ENCODE data around the gene ERCC3. TPM values are rescaled to one million over a fixed set of nuclear protein-coding genes. Genes with fewer than 3 reads are reported as not detected.

ERCC3 gene
- total and polyA plus RNA-seq, 2 donors (not counting 1 experiment from before 2014, with no cell fraction given) = 37.7 to 38.2 TPM

- H3K36me3 ChIP-seq (ENCODE audit: control insufficient read depth, insufficient read depth, low read length) = peaks cover 31% of the 10 kb centered on the region
- H3K4me3 ChIP-seq (replicated peaks in 1 of 4; ENCODE audit: control extremely low read depth in 1 of 4, insufficient read depth in 1 of 4, low read depth in 3 of 4, low read length in 4 of 4) = no peak overlapping the region
- no peak for DNase-seq (ENCODE audit: low read depth in 2 of 2)
- H3K27ac ChIP-seq (ENCODE audit: insufficient read depth, low read length) = no peak overlapping the region
- H2AFZ ChIP-seq (ENCODE audit: low read length) = no peak overlapping the region
- no peaks in the 10 kb centered on the region for H3K27me3 ChIP-seq (ENCODE audit: control insufficient read depth, insufficient read depth, low read length)
- H3K9ac ChIP-seq (ENCODE audit: insufficient read depth, low read length) = no peak overlapping the region
- H3K4me2 ChIP-seq (ENCODE audit: extremely low read depth, insufficient read depth, low read length) = no peak overlapping the region
- no peaks in the 10 kb centered on the region for H3K9me3 ChIP-seq (ENCODE audit: control insufficient read depth, insufficient read depth, low read depth, low read length)
- TF ChIP-seq EZH2 (IDR thresholded peaks at IDR 0.05; ENCODE audit: low read length, missing control alignments) = no peak
- no peak for TF ChIP-seq CTCF (conservative IDR thresholded peaks at IDR 0.05 in 1 of 2, IDR thresholded peaks at IDR 0.05 in 1 of 2; ENCODE audit: low read depth in 1 of 2, low read length in 2 of 2)
- no peaks in the 10 kb centered on the region for H3K79me2 ChIP-seq (ENCODE audit: control insufficient read depth, insufficient read depth, low read length)
- H3K4me1 ChIP-seq (ENCODE audit: control insufficient read depth, extremely low read depth, insufficient read depth, low read length) = no peaks in the 10 kb centered on the region
- H4K20me1 ChIP-seq (ENCODE audit: control insufficient read depth, extremely low read depth, insufficient read depth, low read length) = no peaks in the 10 kb centered on the region
Observed at GRCh38 chr2:127275789-127276188, 18.2 kb downstream of the ERCC3 start.

GRCh38 chr2:127275356-127275755 is 18.6 kb downstream of the ERCC3 start:
- no peaks in the 10 kb centered on the region for H3K4me1 ChIP-seq (ENCODE audit: control insufficient read depth, extremely low read depth, insufficient read depth, low read length)
- H4K20me1 ChIP-seq (ENCODE audit: control insufficient read depth, extremely low read depth, insufficient read depth, low read length) = no peaks in the 10 kb centered on the region
- H2AFZ ChIP-seq (ENCODE audit: low read length) = no peak overlapping the region
- H3K36me3 ChIP-seq (ENCODE audit: control insufficient read depth, insufficient read depth, low read length) = peaks cover 34% of the 10 kb centered on the region
- H3K4me2 ChIP-seq (ENCODE audit: extremely low read depth, insufficient read depth, low read length) = no peak overlapping the region
- H3K27ac ChIP-seq (ENCODE audit: insufficient read depth, low read length) = no peak overlapping the region
- H3K9me3 ChIP-seq (ENCODE audit: control insufficient read depth, insufficient read depth, low read depth, low read length) = no peaks in the 10 kb centered on the region
- H3K79me2 ChIP-seq (ENCODE audit: control insufficient read depth, insufficient read depth, low read length) = no peaks in the 10 kb centered on the region
- no peak overlapping the region for H3K4me3 ChIP-seq (replicated peaks in 1 of 4; ENCODE audit: control extremely low read depth in 1 of 4, insufficient read depth in 1 of 4, low read depth in 3 of 4, low read length in 4 of 4)
- no peak for DNase-seq (ENCODE audit: low read depth in 2 of 2)
- TF ChIP-seq EZH2 (IDR thresholded peaks at IDR 0.05; ENCODE audit: low read length, missing control alignments) (no peak), CTCF (conservative IDR thresholded peaks at IDR 0.05 in 1 of 2, IDR thresholded peaks at IDR 0.05 in 1 of 2; ENCODE audit: low read depth in 1 of 2, low read length in 2 of 2) (no peak)
- H3K9ac ChIP-seq (ENCODE audit: insufficient read depth, low read length) = no peak overlapping the region
- H3K27me3 ChIP-seq (ENCODE audit: control insufficient read depth, insufficient read depth, low read length) = no peaks in the 10 kb centered on the region

GRCh38 chr2:127270663-127271062 is 23.3 kb downstream of the ERCC3 start:
- no peak for DNase-seq (ENCODE audit: low read depth in 2 of 2)
- TF ChIP-seq EZH2 (IDR thresholded peaks at IDR 0.05; ENCODE audit: low read length, missing control alignments) (no peak), CTCF (conservative IDR thresholded peaks at IDR 0.05 in 1 of 2, IDR thresholded peaks at IDR 0.05 in 1 of 2; ENCODE audit: low read depth in 1 of 2, low read length in 2 of 2) (no peak)
- no peak overlapping the region for H3K4me2 ChIP-seq (ENCODE audit: extremely low read depth, insufficient read depth, low read length)
- no peaks in the 10 kb centered on the region for H3K9me3 ChIP-seq (ENCODE audit: control insufficient read depth, insufficient read depth, low read depth, low read length)
- H3K79me2 ChIP-seq (ENCODE audit: control insufficient read depth, insufficient read depth, low read length) = no peaks in the 10 kb centered on the region
- no peak overlapping the region for H3K9ac ChIP-seq (ENCODE audit: insufficient read depth, low read length)
- no peaks in the 10 kb centered on the region for H3K27me3 ChIP-seq (ENCODE audit: control insufficient read depth, insufficient read depth, low read length)
- no peaks in the 10 kb centered on the region for H3K4me1 ChIP-seq (ENCODE audit: control insufficient read depth, extremely low read depth, insufficient read depth, low read length)
- no peak overlapping the region for H3K4me3 ChIP-seq (replicated peaks in 1 of 4; ENCODE audit: control extremely low read depth in 1 of 4, insufficient read depth in 1 of 4, low read depth in 3 of 4, low read length in 4 of 4)
- no peaks in the 10 kb centered on the region for H4K20me1 ChIP-seq (ENCODE audit: control insufficient read depth, extremely low read depth, insufficient read depth, low read length)
- H2AFZ ChIP-seq (ENCODE audit: low read length) = no peak overlapping the region
- H3K27ac ChIP-seq (ENCODE audit: insufficient read depth, low read length) = no peak overlapping the region
- peaks cover 18% of the 10 kb centered on the region for H3K36me3 ChIP-seq (ENCODE audit: control insufficient read depth, insufficient read depth, low read length)
